NB4 (cell line): ENCODE data around the gene MLC1.

ENCODE experiments used
- POLR2A ChIP-seq: IDR thresholded peaks from 2 replicates; pipeline ENCODE4 v1.6.1; 2011; ENCODE audit warnings: mild to moderate bottlenecking; ENCODE audit not compliant: insufficient read length; ENCODE audit errors: extremely low read depth
- TF ChIP-seq, protein P1 (sequence below): IDR thresholded peaks from one replicate; pipeline ENCODE4 v1.5.1; 2012; ENCODE audit warnings: low read depth, low read length

DNA sequence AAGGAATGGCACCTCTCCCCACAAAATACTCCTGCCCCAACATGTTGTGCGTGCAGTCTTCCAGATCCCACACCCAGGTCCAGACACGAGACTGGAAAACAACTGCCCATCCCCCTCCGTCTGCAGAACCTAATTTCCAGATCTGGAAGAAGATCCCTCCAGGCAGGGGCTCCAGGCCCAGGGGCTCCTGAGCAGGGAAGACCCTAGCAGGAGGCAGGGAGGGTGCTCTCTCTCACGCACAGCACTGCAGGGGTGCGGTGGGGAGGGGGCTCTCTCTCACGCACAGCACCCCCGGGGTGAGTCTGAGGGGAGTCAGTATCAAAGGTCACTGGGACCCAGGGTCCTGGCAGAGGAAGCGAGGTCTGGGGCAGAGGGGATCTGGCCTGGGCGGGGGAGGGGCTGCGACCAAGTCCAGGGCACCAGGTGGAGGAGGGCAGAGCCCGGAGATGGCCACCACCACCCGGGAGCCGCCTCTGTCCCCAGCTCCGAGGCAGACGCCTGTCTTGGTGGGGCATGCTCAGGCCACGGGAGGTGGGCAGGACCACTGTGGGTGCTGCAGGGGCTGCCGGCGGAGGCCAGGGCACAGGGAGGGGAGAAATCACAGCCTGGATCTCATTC, 1.7 kb downstream of the MLC1 start:
- no peak for TF ChIP-seq POLR2A
- TF ChIP-seq, protein P1, sequence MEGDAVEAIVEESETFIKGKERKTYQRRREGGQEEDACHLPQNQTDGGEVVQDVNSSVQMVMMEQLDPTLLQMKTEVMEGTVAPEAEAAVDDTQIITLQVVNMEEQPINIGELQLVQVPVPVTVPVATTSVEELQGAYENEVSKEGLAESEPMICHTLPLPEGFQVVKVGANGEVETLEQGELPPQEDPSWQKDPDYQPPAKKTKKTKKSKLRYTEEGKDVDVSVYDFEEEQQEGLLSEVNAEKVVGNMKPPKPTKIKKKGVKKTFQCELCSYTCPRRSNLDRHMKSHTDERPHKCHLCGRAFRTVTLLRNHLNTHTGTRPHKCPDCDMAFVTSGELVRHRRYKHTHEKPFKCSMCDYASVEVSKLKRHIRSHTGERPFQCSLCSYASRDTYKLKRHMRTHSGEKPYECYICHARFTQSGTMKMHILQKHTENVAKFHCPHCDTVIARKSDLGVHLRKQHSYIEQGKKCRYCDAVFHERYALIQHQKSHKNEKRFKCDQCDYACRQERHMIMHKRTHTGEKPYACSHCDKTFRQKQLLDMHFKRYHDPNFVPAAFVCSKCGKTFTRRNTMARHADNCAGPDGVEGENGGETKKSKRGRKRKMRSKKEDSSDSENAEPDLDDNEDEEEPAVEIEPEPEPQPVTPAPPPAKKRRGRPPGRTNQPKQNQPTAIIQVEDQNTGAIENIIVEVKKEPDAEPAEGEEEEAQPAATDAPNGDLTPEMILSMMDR = no peak
